GM21360 (cell line): Measurements from ENCODE around the gene NEURL1.

Experiments used
- ATAC-seq: cut with Tn5 transposase; IDR thresholded peaks from one replicate; pipeline ENCODE4 v1.9.1; 2021; ENCODE audit warnings: mild to moderate bottlenecking, moderate library complexity; ENCODE audit not compliant: unreplicated experiment

Gene NEURL1

GRCh38 chr10:103580430-103580829 is 86.9 kb downstream of the NEURL1 start:
- no peak for ATAC-seq

- no peak for ATAC-seq
These were observed 88.0 kb downstream of the NEURL1 start for GRCh38 chr10:103581499-103581898.

- ATAC-seq = no peak
These were observed 89.0 kb downstream of the NEURL1 start for GRCh38 chr10:103582331-103583123.

GRCh38 chr10:103583871-103584215 is 90.3 kb downstream of the NEURL1 start:
- no peak for ATAC-seq

GRCh38 chr10:103584216-103585010 is 90.9 kb downstream of the NEURL1 start:
- no peak for ATAC-seq

GRCh38 chr10:103585011-103585405 is 91.5 kb downstream of the NEURL1 start:
- no peak for ATAC-seq

GRCh38 chr10:103587073-103587472 is 93.6 kb downstream of the NEURL1 start:
- ATAC-seq = no peak

GRCh38 chr10:103589074-103589630 is 95.6 kb downstream of the NEURL1 start:
- no peak for ATAC-seq

- ATAC-seq = no peak
These were observed 96.6 kb downstream of the NEURL1 start for GRCh38 chr10:103590060-103590459.

GRCh38 chr10:103590744-103591291 is 97.3 kb downstream of the NEURL1 start:
- ATAC-seq = no peak

GRCh38 chr10:103592186-103593021 is 98.9 kb downstream of the NEURL1 start:
- ATAC-seq = no peak

- no peak for ATAC-seq
These were observed 99.6 kb downstream of the NEURL1 start for GRCh38 chr10:103593022-103593570.

- ATAC-seq = no peak
These were observed 102.6 kb downstream of the NEURL1 start for GRCh38 chr10:103595933-103596726.

- ATAC-seq = no peak
These were observed 103.5 kb downstream of the NEURL1 start for GRCh38 chr10:103597003-103597402.

GRCh38 chr10:103598654-103599115 is 105.2 kb downstream of the NEURL1 start:
- ATAC-seq = no peak

- no peak for ATAC-seq
These were observed 105.7 kb downstream of the NEURL1 start for GRCh38 chr10:103599211-103599610.

- ATAC-seq = no peak
These were observed 106.4 kb downstream of the NEURL1 start for GRCh38 chr10:103599907-103600306.

- no peak for ATAC-seq
These were observed 106.8 kb downstream of the NEURL1 start for GRCh38 chr10:103600325-103600724.

GRCh38 chr10:103600956-103601569 is 107.6 kb downstream of the NEURL1 start:
- no peak for ATAC-seq
